ENCODE data around the gene PXDC1. TPM values are rescaled to one million over a fixed set of nuclear protein-coding genes. Genes with fewer than 3 reads are reported as not detected.

Gene PXDC1
- total and polyA plus RNA-seq, 4 donors = 24.1 to 106 (median 77.6) TPM

DNA sequence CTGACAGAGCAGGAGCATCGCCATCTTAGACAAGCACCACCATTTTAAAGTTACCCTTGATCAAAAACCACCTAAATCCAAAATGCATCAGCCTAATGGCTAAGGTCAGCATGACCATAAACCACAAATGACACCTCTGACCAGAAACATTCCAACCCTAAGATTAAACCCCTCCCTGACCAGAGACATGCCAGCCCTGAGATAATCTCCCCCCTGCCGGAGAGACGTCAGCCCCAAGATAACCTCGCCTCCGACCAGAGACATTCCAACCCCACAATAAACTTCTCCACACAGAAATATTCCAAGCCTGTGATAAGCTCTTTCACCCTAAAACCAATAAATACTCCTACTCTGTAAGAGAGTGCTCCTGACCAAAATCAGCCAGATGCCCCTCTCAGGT lies 53.5 kb downstream of the PXDC1 start:
- Histone ChIP-seq H3K4me1 (ENCODE audit: control insufficient read depth in 4 of 4, insufficient read depth in 4 of 4, low read length in 3 of 4) (no peaks in the 10 kb centered on the region), H3K9me3 (ENCODE audit: control insufficient read depth in 4 of 4, low read length in 3 of 4) (no peaks in the 10 kb centered on the region), H3K4me3 (ENCODE audit: low read depth in 1 of 3, low read length in 3 of 3) (no peak overlapping the region), H3K36me3 (ENCODE audit: control insufficient read depth in 4 of 4, insufficient read depth in 3 of 4, low read depth in 1 of 4, low read length in 3 of 4) (no peaks in the 10 kb centered on the region), H3K9ac (ENCODE audit: low read depth in 1 of 2, low read length in 2 of 2) (no peak overlapping the region), H3K27me3 (ENCODE audit: control insufficient read depth in 4 of 4, insufficient read depth in 4 of 4, low read length in 3 of 4) (no peaks in the 10 kb centered on the region), H3K27ac (ENCODE audit: low read depth in 1 of 2, low read length in 2 of 2) (no peak overlapping the region)
- WGBS = 97% methylated on average over 5 of the region's 5 CpGs
- no peak for TF ChIP-seq RXRA (IDR thresholded peaks at IDR 0.05)
- TF ChIP-seq TAF1 (conservative IDR thresholded peaks at IDR 0.05) = no peak
- TF ChIP-seq YY1 (IDR thresholded peaks at IDR 0.05) = no peak
- TF ChIP-seq HNF4G (IDR thresholded peaks at IDR 0.05) = no peak
- TF ChIP-seq FOXA2 (IDR thresholded peaks at IDR 0.05) = no peak
- no peak for TF ChIP-seq MAX (IDR thresholded peaks at IDR 0.05)
- TF ChIP-seq NR2F2 (IDR thresholded peaks at IDR 0.05) = no peak
- TF ChIP-seq SP1 (IDR thresholded peaks at IDR 0.05) = no peak
- TF ChIP-seq CTCF (IDR thresholded peaks at IDR 0.05; ENCODE audit: low read depth, low read length, missing input control) = no peak
- TF ChIP-seq FOXA1 (IDR thresholded peaks at IDR 0.05) = no peak
- no peak for TF ChIP-seq JUND (IDR thresholded peaks at IDR 0.05)
- no peak for TF ChIP-seq EGR1 (IDR thresholded peaks at IDR 0.05; ENCODE audit: low read depth in 2 of 2)
- no peak for TF ChIP-seq REST (IDR thresholded peaks at IDR 0.05)
- TF ChIP-seq, protein P1, sequence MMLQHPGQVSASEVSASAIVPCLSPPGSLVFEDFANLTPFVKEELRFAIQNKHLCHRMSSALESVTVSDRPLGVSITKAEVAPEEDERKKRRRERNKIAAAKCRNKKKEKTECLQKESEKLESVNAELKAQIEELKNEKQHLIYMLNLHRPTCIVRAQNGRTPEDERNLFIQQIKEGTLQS (IDR thresholded peaks at IDR 0.05) = no peak
- TF ChIP-seq HNF4A (conservative IDR thresholded peaks at IDR 0.05) = no peak
- no peak for DNase-seq (ENCODE audit: low spot score)

DNA sequence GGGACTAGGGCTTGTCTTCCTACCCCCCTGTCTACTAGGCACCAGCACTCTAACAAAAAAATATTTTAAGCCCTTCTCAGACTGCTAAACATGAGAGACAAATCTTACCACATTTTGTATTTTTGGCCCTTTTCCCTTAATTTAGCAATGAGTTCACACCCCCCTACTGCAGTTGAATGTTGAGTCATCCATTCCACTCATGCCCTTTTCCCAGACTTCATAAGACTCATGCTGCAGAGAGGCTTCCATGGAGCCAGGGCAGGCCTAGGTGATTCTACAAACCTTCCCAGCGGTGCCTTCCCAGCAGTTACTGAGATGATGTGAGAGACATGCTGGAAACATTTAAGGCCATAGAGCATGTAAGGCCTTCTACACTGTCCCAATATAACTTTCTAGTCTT lies 53.9 kb downstream of the PXDC1 start:
- Histone ChIP-seq H3K27ac (ENCODE audit: low read depth in 1 of 2, low read length in 2 of 2) (no peak overlapping the region), H3K9ac (ENCODE audit: low read depth in 1 of 2, low read length in 2 of 2) (no peak overlapping the region), H3K4me3 (ENCODE audit: low read depth in 1 of 3, low read length in 3 of 3) (no peak overlapping the region), H3K36me3 (ENCODE audit: control insufficient read depth in 4 of 4, insufficient read depth in 3 of 4, low read depth in 1 of 4, low read length in 3 of 4) (no peaks in the 10 kb centered on the region), H3K27me3 (ENCODE audit: control insufficient read depth in 4 of 4, insufficient read depth in 4 of 4, low read length in 3 of 4) (no peaks in the 10 kb centered on the region), H3K4me1 (ENCODE audit: control insufficient read depth in 4 of 4, insufficient read depth in 4 of 4, low read length in 3 of 4) (no peaks in the 10 kb centered on the region), H3K9me3 (ENCODE audit: control insufficient read depth in 4 of 4, low read length in 3 of 4) (no peaks in the 10 kb centered on the region)
- 98% methylated on average over 1 of the region's 1 CpG for WGBS
- TF ChIP-seq FOXA1 (IDR thresholded peaks at IDR 0.05) (no peak), CTCF (IDR thresholded peaks at IDR 0.05; ENCODE audit: low read depth, low read length, missing input control) (no peak), YY1 (IDR thresholded peaks at IDR 0.05) (no peak), MAX (IDR thresholded peaks at IDR 0.05) (no peak), HNF4G (IDR thresholded peaks at IDR 0.05) (no peak), EGR1 (IDR thresholded peaks at IDR 0.05; ENCODE audit: low read depth in 2 of 2) (no peak), JUND (IDR thresholded peaks at IDR 0.05) (no peak), FOXA2 (IDR thresholded peaks at IDR 0.05) (no peak), HNF4A (conservative IDR thresholded peaks at IDR 0.05) (no peak), GABPA (IDR thresholded peaks at IDR 0.05 in 1 of 2, conservative IDR thresholded peaks at IDR 0.05 in 1 of 2) (no peak), NR2F2 (IDR thresholded peaks at IDR 0.05) (no peak), TAF1 (conservative IDR thresholded peaks at IDR 0.05) (no peak), REST (IDR thresholded peaks at IDR 0.05) (no peak)
- TF ChIP-seq, protein P2, sequence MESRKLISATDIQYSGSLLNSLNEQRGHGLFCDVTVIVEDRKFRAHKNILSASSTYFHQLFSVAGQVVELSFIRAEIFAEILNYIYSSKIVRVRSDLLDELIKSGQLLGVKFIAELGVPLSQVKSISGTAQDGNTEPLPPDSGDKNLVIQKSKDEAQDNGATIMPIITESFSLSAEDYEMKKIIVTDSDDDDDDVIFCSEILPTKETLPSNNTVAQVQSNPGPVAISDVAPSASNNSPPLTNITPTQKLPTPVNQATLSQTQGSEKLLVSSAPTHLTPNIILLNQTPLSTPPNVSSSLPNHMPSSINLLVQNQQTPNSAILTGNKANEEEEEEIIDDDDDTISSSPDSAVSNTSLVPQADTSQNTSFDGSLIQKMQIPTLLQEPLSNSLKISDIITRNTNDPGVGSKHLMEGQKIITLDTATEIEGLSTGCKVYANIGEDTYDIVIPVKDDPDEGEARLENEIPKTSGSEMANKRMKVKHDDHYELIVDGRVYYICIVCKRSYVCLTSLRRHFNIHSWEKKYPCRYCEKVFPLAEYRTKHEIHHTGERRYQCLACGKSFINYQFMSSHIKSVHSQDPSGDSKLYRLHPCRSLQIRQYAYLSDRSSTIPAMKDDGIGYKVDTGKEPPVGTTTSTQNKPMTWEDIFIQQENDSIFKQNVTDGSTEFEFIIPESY (IDR thresholded peaks at IDR 0.05) = no peak
- DNase-seq (ENCODE audit: low spot score) = no peak

All from liver (tissue), 9 donors.